Esophagus muscularis mucosa (tissue), 4 donors: ENCODE data around the gene ATP23. TPM values are rescaled to one million over a fixed set of nuclear protein-coding genes. Genes with fewer than 3 reads are reported as not detected.

Experiments
- DNase-seq: peaks from one replicate; pipeline ENCODE4 v3.0.0-alpha.2; 2017; ENCODE audit errors: extremely low spot score
- H3K27ac ChIP-seq, 4 donors: fragments of 200-600 bp; sonication (generic); replicated peaks in 1 of 4; 1 replicate in 3 of 4; 2 replicates in 1 of 4; pipeline ENCODE4 v1.5.1; 2016 to 2019; ENCODE audit warnings: mild to moderate bottlenecking in 1 of 4
- H3K27me3 ChIP-seq, 4 donors: fragments of 200-600 bp; sonication (generic); one replicate each; pipeline versions ENCODE4 v1.5.1 to v1.6.0; 2016 to 2019
- H3K36me3 ChIP-seq, 4 donors: fragments of 200-600 bp; sonication (generic); one replicate each; pipeline ENCODE4 v1.5.1; 2016 to 2019
- H3K4me1 ChIP-seq, 4 donors: fragments of 200-600 bp; sonication (generic); one replicate each; pipeline ENCODE4 v1.5.1; 2016 to 2019
- H3K4me3 ChIP-seq, 4 donors: fragments of 200-600 bp; sonication (generic); 1 replicate in 2 of 4; 2 replicates in 2 of 4; pipeline ENCODE4 v1.5.1; 2016 to 2019; ENCODE audit warnings: mild to moderate bottlenecking in 4 of 4, moderate library complexity in 1 of 4
- H3K9me3 ChIP-seq, 4 donors: fragments of 200-600 bp; sonication (generic); 1 replicate in 3 of 4; 2 replicates in 1 of 4; pipeline ENCODE4 v1.5.1; 2016 to 2019
- CTCF ChIP-seq, 3 experiments: fragments of 200-600 bp in 2 of 3; fragments of 450-650 bp in 1 of 3; sonication (generic) in 2 of 3; IDR thresholded peaks; one replicate each; pipeline ENCODE4 v1.5.1; 2017 to 2019; ENCODE audit warnings: antibody characterized with exemption in 3 of 3, mild to moderate bottlenecking in 2 of 3, moderate library complexity in 1 of 3
- EP300 ChIP-seq: sonication (generic); formaldehyde crosslinking; IDR thresholded peaks from one replicate; pipeline ENCODE4 v1.6.1; 2017; ENCODE audit warnings: antibody characterized with exemption
- POLR2A ChIP-seq: fragments of 450-650 bp; IDR thresholded peaks from one replicate; pipeline ENCODE4 v1.6.1; 2017; ENCODE audit warnings: antibody characterized with exemption, moderate library complexity, mild to moderate bottlenecking, low read depth
- POLR2AphosphoS5 ChIP-seq, 2 donors: sonication (generic); formaldehyde crosslinking; IDR thresholded peaks; one replicate each; pipeline ENCODE4 v1.6.1; 2017; ENCODE audit warnings: antibody characterized with exemption in 2 of 2
- WGBS: methylation state at CpG from one replicate; pipeline ENCODE4 v1.1.5; 2018; 5-methylcytosine and 5-hydroxymethylcytosine counted together
- intact Hi-C: fragments of 100-400 bp; cut with DNase I; formaldehyde crosslinking; loops from one replicate; pipeline ENCODE4 v1.15.1; 2023
- total RNA-seq, 4 donors: library from RNA; depleted of rRNA; stranded (reverse); fragments of >200 nt; gene quantifications; one replicate each; pipeline versions ENCODE4 v1.1.0 to v1.2.1, GENCODE V29; 2016

ATP23 gene
- total RNA-seq, 4 donors from 2014 or later, result 10.3 to 17.9 (median 14.8) TPM

DNA sequence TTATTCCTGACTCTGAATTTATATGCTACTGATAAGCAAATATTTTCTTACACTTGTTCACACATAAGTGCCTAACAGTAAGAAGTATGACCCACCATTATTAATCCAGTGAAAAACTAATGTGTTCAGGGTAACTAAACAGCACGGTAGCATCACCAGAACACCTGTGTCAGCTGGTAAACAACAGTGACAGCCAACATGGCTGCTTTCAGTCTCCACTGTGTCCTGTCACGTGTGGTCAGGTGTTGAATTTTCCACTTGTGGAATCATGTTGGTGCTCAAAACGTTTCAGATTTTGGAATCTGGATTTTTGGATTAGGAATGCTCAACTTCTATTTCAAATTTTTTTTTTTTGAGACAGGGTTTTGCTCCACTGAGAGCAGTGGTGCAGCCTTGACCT lies 14.3 kb upstream of the ATP23 start:
- intact Hi-C loops, result no loop called here
- Histone ChIP-seq H3K4me3 (no peak overlapping the region), H3K9me3 (no peaks in the 10 kb centered on the region), H3K27ac (no peak overlapping the region), H3K4me1 (no peaks in the 10 kb centered on the region), H3K36me3 (peaks cover 0 to 4% (median 0%) of the 10 kb centered on the region in 4 donors), H3K27me3 (no peaks in the 10 kb centered on the region)
- DNase-seq, result peak; percentile 1
- no peak for TF ChIP-seq CTCF (IDR thresholded peaks at IDR 0.05)
- WGBS, result 50% methylated on average over 3 of the region's 3 CpGs

GRCh38 chr12:57929092-57929830 lies 12.1 kb upstream of the ATP23 start:
- Histone ChIP-seq H3K27me3 (no peaks in the 10 kb centered on the region), H3K4me3 (no peak overlapping the region), H3K36me3 (peaks cover 0 to 9% (median 0%) of the 10 kb centered on the region in 4 donors), H3K27ac (no peak overlapping the region), H3K9me3 (no peaks in the 10 kb centered on the region), H3K4me1 (peaks cover 0 to under 1% (median 0%) of the 10 kb centered on the region in 4 donors)
- DNase-seq, result no peak
- intact Hi-C loops, result no loop called here
- 78% methylated on average over 4 of the region's 4 CpGs for WGBS
- TF ChIP-seq CTCF (IDR thresholded peaks at IDR 0.05), result no peak
- no peak for TF ChIP-seq POLR2A
- no peak for TF ChIP-seq EP300
- no peak for TF ChIP-seq POLR2AphosphoS5 (IDR thresholded peaks at IDR 0.05)

GRCh38 chr12:57934819-57935218 lies 6.5 kb upstream of the ATP23 start:
- H3K4me3 ChIP-seq, result no peak overlapping the region
- peaks cover 0 to 9% (median 0%) of the 10 kb centered on the region in 4 donors for H3K36me3 ChIP-seq
- intact Hi-C loops, result no loop called here
- no peak overlapping the region for H3K27ac ChIP-seq
- no peak for DNase-seq
- no peaks in the 10 kb centered on the region for H3K27me3 ChIP-seq
- TF ChIP-seq POLR2A, result no peak
- TF ChIP-seq POLR2AphosphoS5 (IDR thresholded peaks at IDR 0.05), result no peak
- no peak for TF ChIP-seq EP300
- TF ChIP-seq CTCF (IDR thresholded peaks at IDR 0.05), result no peak
- WGBS, result 68% methylated on average over 4 of the region's 4 CpGs
- H3K9me3 ChIP-seq, result no peaks in the 10 kb centered on the region
- H3K4me1 ChIP-seq, result peaks cover 8 to 17% (median 14%) of the 10 kb centered on the region in 4 donors

DNA sequence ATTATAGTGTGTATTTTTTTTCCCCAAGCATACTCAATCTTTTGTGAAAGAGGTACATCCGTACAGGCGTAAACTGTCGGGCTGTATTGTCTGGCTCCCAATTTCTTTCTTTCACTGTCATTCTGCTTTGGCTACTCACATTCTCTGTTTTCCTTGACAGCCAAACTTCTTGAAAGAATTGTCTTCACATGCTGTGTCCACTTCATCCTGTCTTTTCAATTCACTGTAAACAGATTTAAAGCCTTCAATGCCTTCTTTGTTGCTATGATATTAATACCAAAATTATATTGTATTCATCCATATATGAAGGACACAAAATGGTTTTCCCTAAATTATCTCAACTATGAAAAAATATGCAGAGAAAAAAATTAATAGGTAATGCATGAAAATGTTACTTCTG lies 6.0 kb upstream of the ATP23 start:
- H3K27ac ChIP-seq, result peak overlapping the region in 3 of 4 donors; percentile 64 to 82 (median 73)
- H3K27me3 ChIP-seq, result no peaks in the 10 kb centered on the region
- no peaks in the 10 kb centered on the region for H3K9me3 ChIP-seq

More for the DNA sequence above, 6.0 kb upstream of the ATP23 start:
- TF ChIP-seq POLR2A (no peak), POLR2AphosphoS5 (IDR thresholded peaks at IDR 0.05) (no peak), EP300 (no peak), CTCF (IDR thresholded peaks at IDR 0.05) (no peak)
- H3K4me3 ChIP-seq, result peak overlapping the region; percentile 61 to 74 (median 66)
- DNase-seq, result no peak
- intact Hi-C loops, result no loop called here
- WGBS, result 89% methylated on average over 3 of the region's 3 CpGs
- H3K36me3 ChIP-seq, result peaks cover 0 to 9% (median 0%) of the 10 kb centered on the region in 4 donors
- peaks cover 9 to 17% (median 15%) of the 10 kb centered on the region in 4 donors for H3K4me1 ChIP-seq
